OCI-LY1 (cell line): Measurements from ENCODE around the gene FAM210B.

Source experiments
- H2AFZ ChIP-seq: fragments of 200-600 bp; sonication (generic), shearing (Covaris generic); 2 replicates; pipeline ENCODE4 v1.6.0; 2014; ENCODE audit warnings: antibody characterized with exemption, mild to moderate bottlenecking, low read length
- H3F3A ChIP-seq: fragments of 200-600 bp; sonication (generic), shearing (Covaris generic); 2 replicates; pipeline ENCODE4 v1.6.0; 2014; ENCODE audit warnings: mild to moderate bottlenecking, antibody characterized with exemption, low read length, moderate library complexity; ENCODE audit not compliant: insufficient read depth
- H3K27ac ChIP-seq: fragments of 200-600 bp; sonication (generic); 2 replicates; pipeline ENCODE4 v1.5.1; 2014; ENCODE audit warnings: low read length, mixed run types, mild to moderate bottlenecking, low read depth; ENCODE audit not compliant: poor library complexity, severe bottlenecking
- H3K27me3 ChIP-seq: fragments of 200-600 bp; sonication (generic); 2 replicates; pipeline ENCODE4 v1.6.0; 2014; ENCODE audit warnings: antibody characterized with exemption, mild to moderate bottlenecking, low read length, moderate library complexity; ENCODE audit not compliant: insufficient read depth
- H3K36me3 ChIP-seq: fragments of 200-600 bp; sonication (generic); 2 replicates; pipeline ENCODE4 v1.6.1; 2014; ENCODE audit warnings: mild to moderate bottlenecking, antibody characterized with exemption, low read length, moderate library complexity, mixed read lengths; ENCODE audit not compliant: insufficient read depth
- H3K4me1 ChIP-seq: fragments of 200-600 bp; sonication (generic); 2 replicates; pipeline ENCODE4 v1.5.1; 2014; ENCODE audit warnings: mild to moderate bottlenecking, low read length, moderate library complexity; ENCODE audit not compliant: insufficient read depth, severe bottlenecking
- H3K4me2 ChIP-seq: fragments of 200-600 bp; sonication (generic), shearing (Covaris generic); 2 replicates; pipeline ENCODE4 v1.6.1; 2014; ENCODE audit warnings: low read length
- H3K4me3 ChIP-seq: fragments of 200-600 bp; sonication (generic); 2 replicates; pipeline ENCODE4 v1.5.1; 2014; ENCODE audit warnings: low read length, low read depth, mild to moderate bottlenecking, mixed read lengths; ENCODE audit not compliant: poor library complexity, severe bottlenecking
- H3K79me2 ChIP-seq: fragments of 200-600 bp; shearing (Covaris generic); 2 replicates; pipeline ENCODE4 v1.6.1; 2016; ENCODE audit warnings: mixed run types, low read length, mixed read lengths; ENCODE audit not compliant: insufficient read depth
- H3K9ac ChIP-seq: fragments of 200-600 bp; sonication (generic), shearing (Covaris generic); 2 replicates; pipeline ENCODE4 v1.6.1; 2014; ENCODE audit warnings: mild to moderate bottlenecking, low read length, mixed read lengths
- H3K9me2 ChIP-seq: fragments of 200-600 bp; sonication (generic), shearing (Covaris generic); 2 replicates; pipeline ENCODE4 v1.6.1; 2014; ENCODE audit warnings: low read depth, mild to moderate bottlenecking, low read length, mixed read lengths
- H3K9me3 ChIP-seq: fragments of 200-600 bp; shearing (Covaris generic); 2 replicates; pipeline ENCODE4 v1.6.1; 2014; ENCODE audit warnings: low read length, mixed read lengths
- H4K20me1 ChIP-seq: fragments of 200-600 bp; sonication (generic), shearing (Covaris generic); 2 replicates; pipeline ENCODE4 v1.6.0; 2016; ENCODE audit warnings: mild to moderate bottlenecking, low read length; ENCODE audit not compliant: insufficient read depth
- EZH2 ChIP-seq: fragments of 200-600 bp; sonication (generic), shearing (Covaris generic); IDR thresholded peaks from 2 replicates; pipeline ENCODE4 v1.8.0; 2017; ENCODE audit warnings: borderline replicate concordance, mixed run types, mild to moderate bottlenecking, antibody characterized with exemption, low read length, moderate library complexity, mixed read lengths
- TF ChIP-seq, protein P1 (sequence below): fragments of 200-600 bp; sonication (generic), shearing (Covaris generic); IDR thresholded peaks from 2 replicates; pipeline ENCODE4 v1.5.1; 2017; ENCODE audit warnings: mild to moderate bottlenecking, antibody characterized with exemption, low read length, moderate library complexity, mixed read lengths

Gene FAM210B

DNA sequence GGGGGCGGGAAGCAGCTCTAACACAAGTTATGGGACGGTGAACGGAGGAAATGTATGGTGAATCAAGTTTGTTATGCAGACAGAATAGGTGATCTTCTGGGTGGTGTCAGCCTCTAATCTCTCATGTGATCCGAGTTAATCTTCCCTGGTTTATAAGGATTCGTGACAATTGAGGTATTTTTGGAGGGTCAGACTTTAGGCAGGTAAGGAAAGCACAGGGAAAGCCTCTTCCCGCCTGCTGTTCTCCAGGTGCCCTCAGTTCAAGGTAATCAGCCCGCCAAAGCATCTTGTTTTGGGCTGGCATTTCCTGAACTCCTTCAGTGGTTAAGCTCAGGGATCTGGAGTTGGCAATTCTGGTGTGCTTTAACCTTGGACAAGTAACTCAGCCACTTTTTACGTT is 34.9 kb downstream of the FAM210B start:
- H3K79me2 ChIP-seq: peaks cover 51% of the 10 kb centered on the region
- H3K9me3 ChIP-seq: no peaks in the 10 kb centered on the region
- peak overlapping the region; percentile 94 for H3K4me3 ChIP-seq
- H3K27me3 ChIP-seq: no peaks in the 10 kb centered on the region
- H3F3A ChIP-seq: no peaks in the 10 kb centered on the region
- peak overlapping the region; percentile 72 for H3K4me2 ChIP-seq
- TF ChIP-seq, protein P1, sequence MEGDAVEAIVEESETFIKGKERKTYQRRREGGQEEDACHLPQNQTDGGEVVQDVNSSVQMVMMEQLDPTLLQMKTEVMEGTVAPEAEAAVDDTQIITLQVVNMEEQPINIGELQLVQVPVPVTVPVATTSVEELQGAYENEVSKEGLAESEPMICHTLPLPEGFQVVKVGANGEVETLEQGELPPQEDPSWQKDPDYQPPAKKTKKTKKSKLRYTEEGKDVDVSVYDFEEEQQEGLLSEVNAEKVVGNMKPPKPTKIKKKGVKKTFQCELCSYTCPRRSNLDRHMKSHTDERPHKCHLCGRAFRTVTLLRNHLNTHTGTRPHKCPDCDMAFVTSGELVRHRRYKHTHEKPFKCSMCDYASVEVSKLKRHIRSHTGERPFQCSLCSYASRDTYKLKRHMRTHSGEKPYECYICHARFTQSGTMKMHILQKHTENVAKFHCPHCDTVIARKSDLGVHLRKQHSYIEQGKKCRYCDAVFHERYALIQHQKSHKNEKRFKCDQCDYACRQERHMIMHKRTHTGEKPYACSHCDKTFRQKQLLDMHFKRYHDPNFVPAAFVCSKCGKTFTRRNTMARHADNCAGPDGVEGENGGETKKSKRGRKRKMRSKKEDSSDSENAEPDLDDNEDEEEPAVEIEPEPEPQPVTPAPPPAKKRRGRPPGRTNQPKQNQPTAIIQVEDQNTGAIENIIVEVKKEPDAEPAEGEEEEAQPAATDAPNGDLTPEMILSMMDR: no peak
- TF ChIP-seq EZH2: no peak
- H2AFZ ChIP-seq: no peak overlapping the region
- H4K20me1 ChIP-seq: no peaks in the 10 kb centered on the region
- H3K36me3 ChIP-seq: peaks cover 67% of the 10 kb centered on the region
- no peak overlapping the region for H3K27ac ChIP-seq
- no peaks in the 10 kb centered on the region for H3K9me2 ChIP-seq
- peaks cover 29% of the 10 kb centered on the region for H3K4me1 ChIP-seq
- H3K9ac ChIP-seq: peak overlapping the region; percentile 95

DNA sequence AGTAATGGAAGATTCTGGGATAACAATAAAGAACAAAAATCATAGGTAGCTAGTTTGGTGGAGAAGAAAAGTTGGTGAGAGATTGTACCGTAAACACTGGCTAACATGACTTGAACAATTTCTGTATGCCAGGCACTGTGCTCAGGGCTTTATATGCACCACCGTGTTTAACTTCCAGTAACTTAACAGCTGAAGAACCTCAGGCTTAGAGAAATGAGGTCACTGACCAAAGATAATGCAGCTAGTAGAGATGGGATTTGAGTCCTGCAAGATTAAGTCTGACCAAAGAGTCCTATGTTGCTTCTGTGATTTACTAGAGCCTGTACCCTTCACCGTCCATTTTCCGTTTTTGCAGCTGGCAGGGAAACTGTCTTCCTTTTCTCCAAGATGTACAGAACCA is 36.4 kb downstream of the FAM210B start:
- no peak overlapping the region for H3K4me3 ChIP-seq
- peaks cover 26% of the 10 kb centered on the region for H3K4me1 ChIP-seq
- H3K9ac ChIP-seq: no peak overlapping the region
- H3K9me2 ChIP-seq: no peaks in the 10 kb centered on the region
- peaks cover 40% of the 10 kb centered on the region for H3K79me2 ChIP-seq
- no peak overlapping the region for H2AFZ ChIP-seq
- no peaks in the 10 kb centered on the region for H4K20me1 ChIP-seq
- no peaks in the 10 kb centered on the region for H3K9me3 ChIP-seq
- TF ChIP-seq, protein P1: no peak
- no peak for TF ChIP-seq EZH2
- 0 out of 2 replicates have a peak, but pooled peaks cover 4% of the 10 kb centered on the region for H3F3A ChIP-seq
- H3K4me2 ChIP-seq: no peak overlapping the region
- H3K27me3 ChIP-seq: no peaks in the 10 kb centered on the region
- H3K36me3 ChIP-seq: peaks cover 67% of the 10 kb centered on the region
- H3K27ac ChIP-seq: no peak overlapping the region

DNA sequence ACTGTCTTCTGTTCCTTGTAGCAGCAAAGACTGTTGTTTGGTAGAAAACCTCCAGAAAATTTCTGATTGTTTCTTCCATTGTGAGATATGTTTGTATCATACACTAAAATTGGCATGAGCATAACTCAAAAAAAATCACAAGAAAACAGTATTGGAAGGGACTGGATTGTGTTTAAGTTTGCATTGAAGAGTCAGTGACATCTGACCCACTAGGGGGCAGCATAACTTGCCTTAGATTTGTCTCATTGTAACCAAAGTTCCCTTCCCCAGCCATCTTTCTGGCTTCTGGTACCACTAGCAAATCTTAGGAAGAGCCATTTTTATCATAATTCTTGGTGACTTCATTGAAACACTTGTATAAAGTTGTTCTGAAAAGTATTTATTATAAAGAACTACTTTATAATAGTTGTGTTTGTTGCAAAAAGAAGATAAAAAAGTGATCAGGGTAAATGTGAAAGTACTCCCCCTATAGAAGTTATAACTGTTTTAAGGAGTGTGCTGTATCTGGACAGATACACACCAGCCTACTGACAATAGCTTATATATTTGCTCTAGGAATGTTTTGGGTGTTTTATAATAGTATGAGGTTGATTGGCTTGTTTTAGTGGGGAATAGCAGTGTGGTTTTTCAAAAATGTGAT is 41.3 kb downstream of the FAM210B start:
- H3K9ac ChIP-seq: no peak overlapping the region
- no peak overlapping the region for H3K27ac ChIP-seq
- H3K4me1 ChIP-seq: no peaks in the 10 kb centered on the region
- no peak overlapping the region for H3K4me2 ChIP-seq
- no peaks in the 10 kb centered on the region for H3K9me3 ChIP-seq
- no peaks in the 10 kb centered on the region for H3K9me2 ChIP-seq
- H3K4me3 ChIP-seq: no peak overlapping the region
- H3K79me2 ChIP-seq: peaks cover 6% of the 10 kb centered on the region; the same call in 1 of the 2 replicates
- 0 out of 2 replicates have a peak, but pooled peaks cover 4% of the 10 kb centered on the region for H3F3A ChIP-seq
- H3K27me3 ChIP-seq: no peaks in the 10 kb centered on the region
- TF ChIP-seq EZH2: no peak
- TF ChIP-seq, protein P1: peak; percentile 80
- H4K20me1 ChIP-seq: 0 out of 2 replicates have a peak, but pooled peaks cover 2% of the 10 kb centered on the region
- peaks cover 98% of the 10 kb centered on the region for H3K36me3 ChIP-seq
- no peak overlapping the region for H2AFZ ChIP-seq
